Measurements from ENCODE around the gene LRRC7.
A peak's percentile ranks its signal among the peaks of the same experiment; 100 is the strongest.

Gene LRRC7

DNA sequence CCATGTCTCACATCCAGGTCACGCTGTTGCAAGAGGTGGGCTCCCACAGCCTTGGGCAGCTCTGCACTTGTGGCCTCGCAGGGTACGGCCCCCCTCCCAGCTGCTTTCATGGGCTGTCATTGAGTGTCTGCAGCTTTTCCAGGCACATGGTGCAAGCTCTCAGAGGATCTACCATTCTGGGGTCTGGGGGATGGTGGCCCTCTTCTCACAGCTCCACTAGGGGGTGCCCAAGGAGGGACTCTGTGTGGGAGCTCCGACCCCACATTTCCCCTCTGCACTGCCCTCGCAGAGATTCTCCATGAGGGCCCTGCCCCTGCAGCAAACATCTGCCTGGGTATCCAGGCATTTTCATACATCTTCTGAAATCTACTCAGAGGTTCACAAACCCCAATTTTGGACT is 219.4 kb downstream of the LRRC7 start:
- Histone ChIP-seq H3K36me3 (ENCODE audit: insufficient read depth, low read length) (no peaks in the 10 kb centered on the region), H4K20me1 (ENCODE audit: insufficient read depth, low read length, poor library complexity, severe bottlenecking) (no peaks in the 10 kb centered on the region), H3K4me3 (ENCODE audit: low read length, poor library complexity, severe bottlenecking) (no peak overlapping the region), H3K9me2 (replicated peaks; ENCODE audit: low read depth, low read length) (no peaks in the 10 kb centered on the region), H3K9ac (ENCODE audit: low read depth, low read length, poor library complexity, severe bottlenecking) (no peak overlapping the region), H2AFZ (ENCODE audit: low read length) (no peak overlapping the region), H3K4me2 (ENCODE audit: low read depth, low read length, poor library complexity, severe bottlenecking) (no peak overlapping the region), H3F3A (ENCODE audit: low read depth) (no peaks in the 10 kb centered on the region), H3K79me2 (ENCODE audit: insufficient read depth, low read length) (no peaks in the 10 kb centered on the region), H3K9me3 (ENCODE audit: insufficient read depth, low read depth, low read length) (no peaks in the 10 kb centered on the region), H3K27me3 (ENCODE audit: insufficient read depth, low read length, poor library complexity, severe bottlenecking) (no peaks in the 10 kb centered on the region), H3K4me1 (ENCODE audit: insufficient read depth, low read length, poor library complexity, severe bottlenecking) (no peaks in the 10 kb centered on the region)
- TF ChIP-seq EZH2phosphoT487 (IDR thresholded peaks at IDR 0.05; ENCODE audit: borderline replicate concordance), result no peak
- TF ChIP-seq, protein P1, sequence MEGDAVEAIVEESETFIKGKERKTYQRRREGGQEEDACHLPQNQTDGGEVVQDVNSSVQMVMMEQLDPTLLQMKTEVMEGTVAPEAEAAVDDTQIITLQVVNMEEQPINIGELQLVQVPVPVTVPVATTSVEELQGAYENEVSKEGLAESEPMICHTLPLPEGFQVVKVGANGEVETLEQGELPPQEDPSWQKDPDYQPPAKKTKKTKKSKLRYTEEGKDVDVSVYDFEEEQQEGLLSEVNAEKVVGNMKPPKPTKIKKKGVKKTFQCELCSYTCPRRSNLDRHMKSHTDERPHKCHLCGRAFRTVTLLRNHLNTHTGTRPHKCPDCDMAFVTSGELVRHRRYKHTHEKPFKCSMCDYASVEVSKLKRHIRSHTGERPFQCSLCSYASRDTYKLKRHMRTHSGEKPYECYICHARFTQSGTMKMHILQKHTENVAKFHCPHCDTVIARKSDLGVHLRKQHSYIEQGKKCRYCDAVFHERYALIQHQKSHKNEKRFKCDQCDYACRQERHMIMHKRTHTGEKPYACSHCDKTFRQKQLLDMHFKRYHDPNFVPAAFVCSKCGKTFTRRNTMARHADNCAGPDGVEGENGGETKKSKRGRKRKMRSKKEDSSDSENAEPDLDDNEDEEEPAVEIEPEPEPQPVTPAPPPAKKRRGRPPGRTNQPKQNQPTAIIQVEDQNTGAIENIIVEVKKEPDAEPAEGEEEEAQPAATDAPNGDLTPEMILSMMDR (conservative IDR thresholded peaks at IDR 0.05; ENCODE audit: low read length), result peak; percentile 45

DNA sequence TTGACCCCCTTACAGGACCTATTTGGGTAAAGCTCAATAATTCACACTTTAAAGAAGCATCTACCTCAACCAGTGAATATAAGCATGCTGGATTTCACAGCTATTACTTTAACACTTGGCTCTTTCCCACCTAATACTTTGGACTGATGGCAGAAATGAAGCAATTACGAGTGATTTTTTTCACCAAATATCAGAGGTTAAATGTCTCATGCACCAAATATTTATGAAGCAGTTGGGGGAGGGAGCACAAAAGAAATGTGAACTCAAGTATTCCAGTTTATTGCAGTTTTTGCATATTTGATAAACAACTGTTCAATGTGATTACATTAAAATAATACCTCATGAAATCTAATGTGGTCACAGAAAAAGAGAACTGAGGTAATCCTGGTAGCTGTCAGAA is 223.6 kb downstream of the LRRC7 start:
- Histone ChIP-seq H3K36me3 (ENCODE audit: insufficient read depth, low read length) (no peaks in the 10 kb centered on the region), H2AFZ (ENCODE audit: low read length) (no peak overlapping the region), H3K27me3 (ENCODE audit: insufficient read depth, low read length, poor library complexity, severe bottlenecking) (no peaks in the 10 kb centered on the region), H3K4me2 (ENCODE audit: low read depth, low read length, poor library complexity, severe bottlenecking) (no peak overlapping the region), H3K4me3 (ENCODE audit: low read length, poor library complexity, severe bottlenecking) (no peak overlapping the region), H3K4me1 (ENCODE audit: insufficient read depth, low read length, poor library complexity, severe bottlenecking) (no peaks in the 10 kb centered on the region), H3K79me2 (ENCODE audit: insufficient read depth, low read length) (no peaks in the 10 kb centered on the region), H3F3A (ENCODE audit: low read depth) (no peaks in the 10 kb centered on the region), H3K9me2 (replicated peaks; ENCODE audit: low read depth, low read length) (no peaks in the 10 kb centered on the region), H4K20me1 (ENCODE audit: insufficient read depth, low read length, poor library complexity, severe bottlenecking) (no peaks in the 10 kb centered on the region), H3K9ac (ENCODE audit: low read depth, low read length, poor library complexity, severe bottlenecking) (no peak overlapping the region), H3K9me3 (ENCODE audit: insufficient read depth, low read depth, low read length) (no peaks in the 10 kb centered on the region)
- TF ChIP-seq, protein P1 (conservative IDR thresholded peaks at IDR 0.05; ENCODE audit: low read length), result no peak

DNA sequence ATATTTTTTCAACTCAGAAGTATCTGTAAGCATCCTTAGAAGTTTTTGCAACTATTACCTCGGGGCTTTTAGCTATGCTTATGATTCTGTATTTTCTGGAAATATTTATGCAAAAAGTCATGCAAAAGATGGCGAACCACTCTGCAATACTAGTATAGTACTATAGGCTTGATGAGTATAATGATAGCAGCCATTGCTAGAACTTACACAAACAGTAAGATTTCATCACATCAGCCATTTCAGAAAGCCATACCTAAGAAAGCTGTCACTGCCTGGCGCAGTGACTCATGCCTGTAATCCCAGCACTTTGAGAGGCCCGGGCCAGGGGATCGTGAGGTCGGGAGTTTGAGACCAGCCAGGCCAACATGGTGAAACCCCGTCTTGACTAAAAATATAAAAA is 227.1 kb downstream of the LRRC7 start:
- Histone ChIP-seq H3F3A (ENCODE audit: low read depth) (no peaks in the 10 kb centered on the region), H3K9ac (ENCODE audit: low read depth, low read length, poor library complexity, severe bottlenecking) (no peak overlapping the region), H3K9me2 (replicated peaks; ENCODE audit: low read depth, low read length) (no peaks in the 10 kb centered on the region), H3K4me1 (ENCODE audit: insufficient read depth, low read length, poor library complexity, severe bottlenecking) (no peaks in the 10 kb centered on the region), H3K27me3 (ENCODE audit: insufficient read depth, low read length, poor library complexity, severe bottlenecking) (no peaks in the 10 kb centered on the region), H4K20me1 (ENCODE audit: insufficient read depth, low read length, poor library complexity, severe bottlenecking) (no peaks in the 10 kb centered on the region), H3K4me3 (ENCODE audit: low read length, poor library complexity, severe bottlenecking) (no peak overlapping the region), H3K79me2 (ENCODE audit: insufficient read depth, low read length) (no peaks in the 10 kb centered on the region), H3K9me3 (ENCODE audit: insufficient read depth, low read depth, low read length) (no peaks in the 10 kb centered on the region), H2AFZ (ENCODE audit: low read length) (no peak overlapping the region), H3K4me2 (ENCODE audit: low read depth, low read length, poor library complexity, severe bottlenecking) (no peak overlapping the region), H3K36me3 (ENCODE audit: insufficient read depth, low read length) (no peaks in the 10 kb centered on the region)
- TF ChIP-seq, protein P1 (conservative IDR thresholded peaks at IDR 0.05; ENCODE audit: low read length), result no peak
- no peak for TF ChIP-seq EZH2phosphoT487 (IDR thresholded peaks at IDR 0.05; ENCODE audit: borderline replicate concordance)
